ENCODE results near the gene HTRA2. TPM values are rescaled to one million over a fixed set of nuclear protein-coding genes. Genes with fewer than 3 reads are reported as not detected.
A peak's percentile ranks its signal among the peaks of the same experiment; 100 is the strongest.
"Not testable (repeated sequence)": the region's sequence is repeated elsewhere in the genome, so short reads cannot be mapped to it uniquely, and the experiment has no call there.

Gene HTRA2
- total RNA-seq, 1 experiment from 2014 or later: 70.3 TPM

GRCh38 chr2:74561022-74561421 lies 31.3 kb downstream of the HTRA2 start:
- not testable (repeated sequence) for DNase-seq (ENCODE audit: low spot score)

GRCh38 chr2:74562126-74562775 lies 32.5 kb downstream of the HTRA2 start:
- peak; percentile 40 for DNase-seq (ENCODE audit: low spot score)

- peak; percentile 92 for DNase-seq (ENCODE audit: low spot score)
Measured at GRCh38 chr2:74564222-74564621, 34.5 kb downstream of the HTRA2 start.

- DNase-seq (ENCODE audit: low spot score): no peak
Measured at GRCh38 chr2:74566076-74566753, 36.5 kb downstream of the HTRA2 start.

GRCh38 chr2:74566754-74567085 lies 37.0 kb downstream of the HTRA2 start:
- peak; percentile 83 for DNase-seq (ENCODE audit: low spot score)

DNA sequence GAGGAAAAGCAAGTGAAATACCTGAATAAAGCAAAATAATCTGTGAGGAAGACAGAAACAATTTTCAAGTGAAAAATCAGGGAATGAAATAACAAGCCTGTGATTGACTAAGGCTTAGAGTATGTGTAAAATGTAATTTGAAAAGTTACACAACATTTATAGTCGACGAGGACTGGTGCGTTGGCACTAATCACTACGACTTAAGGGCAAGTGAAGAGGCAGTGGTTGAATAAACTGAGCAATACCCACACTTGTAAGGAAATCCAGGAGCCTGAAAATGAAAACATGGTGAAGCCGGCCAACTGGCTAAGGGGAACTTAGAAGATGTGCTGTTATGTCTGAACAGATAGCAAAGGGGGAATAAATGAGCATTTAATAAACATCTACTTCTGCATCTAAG lies 38.1 kb downstream of the HTRA2 start:
- DNase-seq (ENCODE audit: low spot score): peak; percentile 74

- no peak for DNase-seq (ENCODE audit: low spot score)
Measured at GRCh38 chr2:74569686-74570085, 40.0 kb downstream of the HTRA2 start.

DNA sequence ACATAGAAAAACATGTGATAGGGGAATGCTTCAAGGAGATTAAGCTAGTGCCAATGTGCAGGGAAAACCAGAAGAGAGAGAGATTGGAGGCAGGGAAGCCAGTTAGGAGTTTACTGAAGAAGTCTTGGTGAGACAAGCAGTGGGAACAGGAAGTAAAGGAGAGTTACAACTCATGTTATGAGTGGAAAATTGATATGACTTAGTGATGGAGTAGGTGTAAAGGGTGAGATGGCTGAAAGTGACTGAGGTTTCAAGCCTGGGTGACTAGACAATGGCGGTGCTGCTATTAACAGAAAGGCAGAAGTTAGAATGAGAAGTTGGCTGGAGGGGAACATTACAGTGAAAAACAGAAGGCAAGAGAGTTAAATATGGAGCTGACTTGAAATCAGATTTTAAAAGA lies 41.3 kb downstream of the HTRA2 start:
- DNase-seq (ENCODE audit: low spot score): no peak

DNA sequence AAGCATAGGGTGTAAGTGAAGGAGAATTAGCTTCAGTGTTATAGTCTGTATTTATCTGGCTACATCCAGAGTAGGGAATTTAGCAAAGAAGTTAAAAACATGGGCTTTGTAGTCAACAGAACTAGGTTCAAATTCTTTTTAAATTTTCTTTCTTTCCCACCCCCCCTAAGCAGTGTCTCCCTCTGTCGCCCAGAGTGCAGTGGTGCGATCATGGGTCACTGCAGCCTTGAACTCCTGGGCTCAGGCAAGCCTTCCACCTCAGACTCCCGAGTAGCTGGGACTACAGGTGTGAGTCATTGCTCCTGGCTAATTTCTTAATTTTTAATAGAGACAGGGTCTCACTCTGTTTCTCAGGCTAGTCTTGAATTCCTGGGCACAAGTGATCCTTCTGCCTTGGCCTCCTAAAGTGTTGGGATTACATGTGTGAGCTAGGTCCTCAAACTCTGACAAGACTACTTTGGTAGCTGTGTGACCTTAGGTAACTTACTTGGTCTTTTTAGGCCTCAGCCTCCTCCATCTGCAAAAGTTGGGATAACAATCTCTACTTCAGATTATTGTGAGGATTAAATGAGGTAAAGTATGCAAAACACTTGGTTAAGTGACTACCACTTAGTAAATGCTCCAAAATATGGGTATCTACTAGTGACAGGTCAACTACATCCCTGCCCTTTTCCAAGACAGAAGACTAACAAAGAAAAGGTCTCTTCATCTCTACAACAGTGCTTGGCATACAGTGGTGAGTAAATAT lies 42.6 kb downstream of the HTRA2 start:
- no peak for DNase-seq (ENCODE audit: low spot score)

GRCh38 chr2:74573747-74574562 lies 44.2 kb downstream of the HTRA2 start:
- peak; percentile 83 for DNase-seq (ENCODE audit: low spot score)

GRCh38 chr2:74575320-74575719 lies 45.6 kb downstream of the HTRA2 start:
- no peak for DNase-seq (ENCODE audit: low spot score)

- no peak for DNase-seq (ENCODE audit: low spot score)
Measured at GRCh38 chr2:74576211-74576862, 46.6 kb downstream of the HTRA2 start.

DNA sequence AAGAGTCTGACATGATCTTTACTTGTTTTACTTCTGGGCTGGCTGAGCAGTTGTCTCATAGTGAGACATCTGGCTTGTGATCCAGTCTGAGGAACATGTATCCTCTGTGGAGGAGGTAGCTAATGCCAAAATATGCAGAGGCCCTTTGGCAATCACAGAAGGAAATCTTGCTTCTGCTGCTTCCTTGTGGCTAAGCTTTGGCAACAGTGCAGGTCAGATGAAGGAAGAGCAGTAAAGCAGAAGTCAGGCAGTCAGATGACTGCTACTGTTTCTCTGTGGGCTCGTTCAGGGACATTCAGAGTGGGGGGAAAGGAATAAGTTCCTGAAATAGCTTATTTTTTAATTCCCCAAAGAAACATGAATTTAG lies 47.1 kb downstream of the HTRA2 start:
- DNase-seq (ENCODE audit: low spot score): no peak

GRCh38 chr2:74577448-74577847 lies 47.7 kb downstream of the HTRA2 start:
- DNase-seq (ENCODE audit: low spot score): no peak

DNA sequence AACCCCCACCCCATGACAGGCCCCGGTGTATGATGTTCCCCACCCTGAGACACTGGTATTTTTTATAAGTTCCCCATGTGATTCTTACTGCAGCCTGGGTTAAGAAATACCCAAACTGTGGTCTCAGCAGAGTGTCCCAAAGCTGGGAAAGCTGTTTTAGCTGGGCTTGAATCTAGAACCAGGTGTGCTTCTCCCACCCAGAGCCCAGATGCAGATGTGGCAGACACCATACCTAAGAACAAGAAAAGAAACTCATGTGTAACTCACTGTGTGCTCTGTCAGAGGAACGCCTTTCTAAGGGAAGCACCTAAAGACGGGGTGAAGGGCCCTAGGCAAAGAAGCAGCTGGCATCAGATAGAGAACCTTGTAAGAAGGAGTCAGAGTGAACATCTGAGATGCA lies 48.7 kb downstream of the HTRA2 start:
- no peak for DNase-seq (ENCODE audit: low spot score)

- no peak for DNase-seq (ENCODE audit: low spot score)
Measured at GRCh38 chr2:74581463-74581862, 51.7 kb downstream of the HTRA2 start.

- no peak for DNase-seq (ENCODE audit: low spot score)
Measured at GRCh38 chr2:74582184-74582583, 52.5 kb downstream of the HTRA2 start.
